Measurements from ENCODE around the gene MIS18BP1.

DNA sequence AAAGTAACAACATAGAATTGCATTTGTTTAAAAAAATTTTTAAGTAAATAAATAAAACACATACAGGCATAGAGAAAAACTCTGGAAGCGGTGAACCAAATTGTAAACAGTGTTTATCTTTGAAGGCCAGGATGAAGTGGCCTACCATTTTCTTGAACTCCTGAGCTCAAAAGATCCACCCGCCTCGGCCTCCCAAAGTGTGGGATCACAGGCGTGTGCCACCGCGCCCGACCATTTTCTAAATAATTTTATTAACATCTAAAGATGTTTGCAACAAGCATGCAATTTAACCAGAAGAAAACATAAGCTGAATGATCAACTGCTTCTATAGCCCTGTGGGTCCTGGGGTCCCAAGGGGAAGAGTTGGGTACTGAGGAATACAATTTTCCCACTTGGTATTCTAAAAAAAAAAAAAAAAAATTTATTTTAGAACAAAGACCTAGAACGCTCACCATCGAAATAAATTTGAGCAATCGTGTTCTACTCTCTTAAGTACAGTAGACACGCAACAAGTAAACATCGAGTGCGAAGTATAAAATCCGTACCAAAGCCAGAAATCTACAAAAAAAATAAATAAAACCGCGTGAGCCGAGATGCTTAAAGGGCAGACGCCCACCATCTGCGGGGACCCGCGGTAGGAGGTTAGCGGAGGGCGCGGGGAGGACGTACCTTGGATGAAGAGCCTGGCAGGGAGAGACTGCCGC is 484 bp downstream of the MIS18BP1 start:
- TF ChIP-seq MXI1 (IDR thresholded peaks at IDR 0.05; ENCODE audit: low read depth, low read length) (no peak), NRF1 (conservative IDR thresholded peaks at IDR 0.05; ENCODE audit: low read depth, low read length) (no peak), TCF7 (IDR thresholded peaks at IDR 0.05; ENCODE audit: borderline replicate concordance) (no peak), CREB1 (IDR thresholded peaks at IDR 0.05; ENCODE audit: low read depth) (no peak), ZNF207 (IDR thresholded peaks at IDR 0.05; ENCODE audit: borderline replicate concordance) (no peak), RAD21 (IDR thresholded peaks at IDR 0.05; ENCODE audit: insufficient read depth, low read depth, low read length) (no peak), RCOR1 (conservative IDR thresholded peaks at IDR 0.05; ENCODE audit: low read depth, low read length) (no peak), ZSCAN29 (IDR thresholded peaks at IDR 0.05) (no peak), POLR2A (IDR thresholded peaks at IDR 0.05; ENCODE audit: low read depth, low read length) (no peak)
- TF ChIP-seq, protein P1, sequence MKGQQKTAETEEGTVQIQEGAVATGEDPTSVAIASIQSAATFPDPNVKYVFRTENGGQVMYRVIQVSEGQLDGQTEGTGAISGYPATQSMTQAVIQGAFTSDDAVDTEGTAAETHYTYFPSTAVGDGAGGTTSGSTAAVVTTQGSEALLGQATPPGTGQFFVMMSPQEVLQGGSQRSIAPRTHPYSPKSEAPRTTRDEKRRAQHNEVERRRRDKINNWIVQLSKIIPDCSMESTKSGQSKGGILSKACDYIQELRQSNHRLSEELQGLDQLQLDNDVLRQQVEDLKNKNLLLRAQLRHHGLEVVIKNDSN (IDR thresholded peaks at IDR 0.05; ENCODE audit: borderline replicate concordance, extremely low read length, insufficient read depth, low read depth, low read length) = no peak
- TF ChIP-seq, protein P2, sequence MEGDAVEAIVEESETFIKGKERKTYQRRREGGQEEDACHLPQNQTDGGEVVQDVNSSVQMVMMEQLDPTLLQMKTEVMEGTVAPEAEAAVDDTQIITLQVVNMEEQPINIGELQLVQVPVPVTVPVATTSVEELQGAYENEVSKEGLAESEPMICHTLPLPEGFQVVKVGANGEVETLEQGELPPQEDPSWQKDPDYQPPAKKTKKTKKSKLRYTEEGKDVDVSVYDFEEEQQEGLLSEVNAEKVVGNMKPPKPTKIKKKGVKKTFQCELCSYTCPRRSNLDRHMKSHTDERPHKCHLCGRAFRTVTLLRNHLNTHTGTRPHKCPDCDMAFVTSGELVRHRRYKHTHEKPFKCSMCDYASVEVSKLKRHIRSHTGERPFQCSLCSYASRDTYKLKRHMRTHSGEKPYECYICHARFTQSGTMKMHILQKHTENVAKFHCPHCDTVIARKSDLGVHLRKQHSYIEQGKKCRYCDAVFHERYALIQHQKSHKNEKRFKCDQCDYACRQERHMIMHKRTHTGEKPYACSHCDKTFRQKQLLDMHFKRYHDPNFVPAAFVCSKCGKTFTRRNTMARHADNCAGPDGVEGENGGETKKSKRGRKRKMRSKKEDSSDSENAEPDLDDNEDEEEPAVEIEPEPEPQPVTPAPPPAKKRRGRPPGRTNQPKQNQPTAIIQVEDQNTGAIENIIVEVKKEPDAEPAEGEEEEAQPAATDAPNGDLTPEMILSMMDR (IDR thresholded peaks at IDR 0.05 in 2 of 3, conservative IDR thresholded peaks at IDR 0.05 in 1 of 3; ENCODE audit: control insufficient read depth in 2 of 3, extremely low read depth in 1 of 3, insufficient read depth in 1 of 3, low read depth in 3 of 3, low read length in 3 of 3) = no peak
- TF ChIP-seq, protein P3, sequence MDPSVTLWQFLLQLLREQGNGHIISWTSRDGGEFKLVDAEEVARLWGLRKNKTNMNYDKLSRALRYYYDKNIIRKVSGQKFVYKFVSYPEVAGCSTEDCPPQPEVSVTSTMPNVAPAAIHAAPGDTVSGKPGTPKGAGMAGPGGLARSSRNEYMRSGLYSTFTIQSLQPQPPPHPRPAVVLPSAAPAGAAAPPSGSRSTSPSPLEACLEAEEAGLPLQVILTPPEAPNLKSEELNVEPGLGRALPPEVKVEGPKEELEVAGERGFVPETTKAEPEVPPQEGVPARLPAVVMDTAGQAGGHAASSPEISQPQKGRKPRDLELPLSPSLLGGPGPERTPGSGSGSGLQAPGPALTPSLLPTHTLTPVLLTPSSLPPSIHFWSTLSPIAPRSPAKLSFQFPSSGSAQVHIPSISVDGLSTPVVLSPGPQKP (IDR thresholded peaks at IDR 0.05; ENCODE audit: low read depth, low read length) = no peak
- TF ChIP-seq, protein P4, sequence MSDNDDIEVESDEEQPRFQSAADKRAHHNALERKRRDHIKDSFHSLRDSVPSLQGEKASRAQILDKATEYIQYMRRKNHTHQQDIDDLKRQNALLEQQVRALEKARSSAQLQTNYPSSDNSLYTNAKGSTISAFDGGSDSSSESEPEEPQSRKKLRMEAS (IDR thresholded peaks at IDR 0.05; ENCODE audit: low read depth, low read length) = no peak
